Gastroesophageal sphincter (tissue), 3 donors: Measurements from ENCODE around the gene OR4D10.

ENCODE experiments used
- POLR2A ChIP-seq, 2 donors: fragments of 450-650 bp; IDR thresholded peaks; one replicate each; pipeline ENCODE4 v1.6.1; 2017; ENCODE audit warnings: antibody characterized with exemption in 2 of 2, mild to moderate bottlenecking in 2 of 2, moderate library complexity in 1 of 2
- POLR2AphosphoS5 ChIP-seq: sonication (generic); formaldehyde crosslinking; IDR thresholded peaks from one replicate; pipeline ENCODE4 v1.6.1; 2017; ENCODE audit warnings: antibody characterized with exemption
- TF ChIP-seq, protein P1 (sequence below), 4 experiments: fragments of 200-600 bp in 2 of 4; fragments of 450-650 bp in 2 of 4; sonication (generic) in 1 of 4; IDR thresholded peaks; one replicate each; pipeline ENCODE4 v1.5.1; 2017 to 2019; ENCODE audit warnings: antibody characterized with exemption in 4 of 4, mild to moderate bottlenecking in 2 of 4, moderate library complexity in 2 of 4

DNA sequence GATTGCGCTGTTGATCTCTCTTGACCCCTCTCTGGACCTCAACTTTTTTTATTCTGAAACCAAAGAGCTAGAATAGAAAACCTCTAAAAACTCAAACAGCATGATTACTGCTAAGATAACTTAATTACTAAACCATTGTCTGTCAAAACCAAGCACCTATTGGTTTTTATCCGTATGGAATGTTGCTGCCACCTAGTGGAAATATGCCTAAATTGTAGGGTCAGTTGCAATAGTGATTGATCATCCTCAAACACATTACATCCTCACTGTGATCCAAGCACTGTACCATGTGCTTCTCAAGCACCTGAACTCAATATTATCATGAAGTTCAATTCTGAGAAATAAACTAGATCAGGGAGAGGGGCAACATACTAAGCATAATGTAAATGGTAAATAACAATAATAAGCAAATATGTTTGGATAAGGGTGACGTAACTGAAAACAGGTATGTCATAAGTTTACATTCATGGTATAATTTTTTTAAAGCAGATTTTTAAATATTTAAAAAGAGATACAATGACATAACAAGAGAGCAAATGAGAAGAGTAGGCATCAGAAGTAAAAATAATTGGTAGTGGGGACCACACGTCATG, 43.1 kb upstream of the OR4D10 start:
- TF ChIP-seq POLR2AphosphoS5 (no peak), POLR2A (IDR thresholded peaks at IDR 0.05) (no peak)
- TF ChIP-seq, protein P1, sequence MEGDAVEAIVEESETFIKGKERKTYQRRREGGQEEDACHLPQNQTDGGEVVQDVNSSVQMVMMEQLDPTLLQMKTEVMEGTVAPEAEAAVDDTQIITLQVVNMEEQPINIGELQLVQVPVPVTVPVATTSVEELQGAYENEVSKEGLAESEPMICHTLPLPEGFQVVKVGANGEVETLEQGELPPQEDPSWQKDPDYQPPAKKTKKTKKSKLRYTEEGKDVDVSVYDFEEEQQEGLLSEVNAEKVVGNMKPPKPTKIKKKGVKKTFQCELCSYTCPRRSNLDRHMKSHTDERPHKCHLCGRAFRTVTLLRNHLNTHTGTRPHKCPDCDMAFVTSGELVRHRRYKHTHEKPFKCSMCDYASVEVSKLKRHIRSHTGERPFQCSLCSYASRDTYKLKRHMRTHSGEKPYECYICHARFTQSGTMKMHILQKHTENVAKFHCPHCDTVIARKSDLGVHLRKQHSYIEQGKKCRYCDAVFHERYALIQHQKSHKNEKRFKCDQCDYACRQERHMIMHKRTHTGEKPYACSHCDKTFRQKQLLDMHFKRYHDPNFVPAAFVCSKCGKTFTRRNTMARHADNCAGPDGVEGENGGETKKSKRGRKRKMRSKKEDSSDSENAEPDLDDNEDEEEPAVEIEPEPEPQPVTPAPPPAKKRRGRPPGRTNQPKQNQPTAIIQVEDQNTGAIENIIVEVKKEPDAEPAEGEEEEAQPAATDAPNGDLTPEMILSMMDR (IDR thresholded peaks at IDR 0.05): peak; percentile 10 to 50 (median 36)
